Measurements from ENCODE around the gene SLC7A11.
"Not testable (repeated sequence)": the region's sequence is repeated elsewhere in the genome, so short reads cannot be mapped to it uniquely, and the experiment has no call there.

SLC7A11 gene

DNA sequence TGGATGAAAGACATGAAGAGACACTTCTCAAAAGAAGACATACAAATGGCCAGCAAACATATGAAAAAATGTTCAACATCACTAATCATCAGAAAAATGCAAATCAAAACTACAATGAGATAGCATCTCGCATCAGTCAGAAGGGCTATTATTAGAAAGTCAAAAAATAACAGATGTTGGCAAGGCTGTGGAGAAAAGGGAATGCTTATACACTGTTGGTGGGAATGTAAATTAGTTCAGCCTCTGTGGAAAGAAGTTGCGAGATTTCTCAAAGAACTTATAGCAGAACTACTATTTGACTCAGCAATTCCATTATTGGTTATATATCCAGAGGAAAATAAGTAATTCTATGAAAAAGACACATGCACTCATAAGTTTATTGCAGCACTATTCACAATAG, 31.6 kb downstream of the SLC7A11 start:
- not testable (repeated sequence) for DNase-seq (ENCODE audit: low read depth in 3 of 3, low spot score in 1 of 3)

DNA sequence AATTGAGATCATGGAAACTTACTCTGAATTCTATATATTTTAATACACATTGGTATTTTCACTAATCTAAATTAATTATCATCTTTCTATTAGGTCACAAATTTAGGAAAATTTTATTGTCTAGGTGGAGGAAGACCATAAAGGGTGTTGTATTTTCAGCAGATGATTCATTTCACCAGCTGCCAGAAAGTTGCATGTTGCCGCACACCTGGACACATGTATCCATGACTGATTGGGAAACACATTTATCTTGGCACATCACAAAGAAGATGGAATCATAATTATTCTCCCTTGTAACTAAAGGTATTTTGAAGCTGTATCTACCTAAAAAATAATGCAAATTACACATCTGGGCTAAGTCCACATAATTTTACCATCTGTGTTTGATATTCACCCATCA, 33.1 kb downstream of the SLC7A11 start:
- no peak for DNase-seq (ENCODE audit: low read depth in 3 of 3, low spot score in 1 of 3)

DNA sequence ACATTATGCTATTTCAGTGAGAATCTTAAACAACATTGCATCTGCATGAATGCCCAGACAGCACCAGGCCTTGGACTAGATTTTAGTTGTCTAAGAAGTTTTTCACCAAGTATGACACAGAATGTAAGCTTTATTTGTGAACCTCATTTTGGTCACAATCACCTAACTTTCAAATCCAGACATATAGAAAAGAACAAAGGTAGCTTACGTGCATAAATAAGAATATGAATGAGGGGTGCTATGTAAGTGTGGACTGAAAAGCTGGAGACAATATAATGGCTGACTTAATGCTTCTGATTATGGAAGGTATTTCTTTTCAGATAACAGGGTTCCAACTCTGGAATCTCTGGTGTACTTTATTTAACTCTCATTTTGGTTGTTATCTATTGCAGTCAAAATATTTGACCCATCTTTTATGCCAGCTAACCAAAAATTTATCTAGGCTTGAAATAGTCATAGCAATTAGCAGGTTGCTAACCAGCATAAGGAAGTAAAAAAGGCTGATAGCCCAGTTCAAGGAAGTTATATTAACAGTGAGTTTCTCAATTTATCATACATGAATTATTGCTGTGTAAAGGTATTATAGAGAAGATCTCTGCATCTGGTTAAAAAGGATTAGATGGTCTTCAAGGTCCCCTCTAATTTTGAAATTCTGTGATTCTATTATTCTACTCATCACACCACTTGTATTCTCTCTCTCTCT, 36.5 kb downstream of the SLC7A11 start:
- no peak for DNase-seq (ENCODE audit: low read depth in 3 of 3, low spot score in 1 of 3)

DNA sequence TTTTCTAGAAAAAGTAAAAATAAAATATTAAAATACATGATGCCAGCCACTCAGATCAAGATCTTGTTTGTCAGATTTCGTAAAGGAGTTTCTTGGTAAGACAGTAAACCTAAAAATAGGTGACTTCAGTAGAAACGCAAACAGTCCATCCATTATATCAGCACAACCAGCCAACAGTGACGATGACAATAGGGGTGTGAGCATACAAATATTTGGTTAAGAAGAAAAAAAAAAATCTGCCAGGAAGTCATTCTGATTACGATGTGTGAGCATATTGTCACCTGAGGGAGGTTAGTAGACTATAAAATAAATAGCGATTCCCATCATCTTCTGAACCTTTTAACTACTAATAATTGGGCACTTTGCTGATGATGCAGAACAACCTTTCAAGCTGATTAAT, 37.6 kb downstream of the SLC7A11 start:
- no peak for DNase-seq (ENCODE audit: low read depth in 3 of 3, low spot score in 1 of 3)

DNA sequence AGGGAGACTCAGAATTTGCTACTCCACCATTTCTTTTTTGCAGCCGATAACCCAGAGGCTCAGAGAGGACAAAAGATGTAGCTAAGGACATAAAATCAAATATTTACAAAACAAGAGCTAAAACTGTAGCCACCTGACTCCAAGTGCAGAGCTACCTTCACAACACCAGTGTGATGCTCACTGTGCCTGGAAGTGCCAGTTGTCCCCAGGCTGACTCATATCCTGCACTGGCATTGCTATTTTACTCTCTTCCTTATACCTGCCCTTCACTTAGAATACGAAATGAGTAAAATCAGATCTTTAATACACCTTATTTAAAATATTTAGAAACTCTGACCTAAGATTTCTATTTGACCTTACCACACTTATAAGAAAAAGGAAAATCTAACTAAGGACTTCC, 39.5 kb downstream of the SLC7A11 start:
- DNase-seq (ENCODE audit: low read depth in 3 of 3, low spot score in 1 of 3): no peak

DNA sequence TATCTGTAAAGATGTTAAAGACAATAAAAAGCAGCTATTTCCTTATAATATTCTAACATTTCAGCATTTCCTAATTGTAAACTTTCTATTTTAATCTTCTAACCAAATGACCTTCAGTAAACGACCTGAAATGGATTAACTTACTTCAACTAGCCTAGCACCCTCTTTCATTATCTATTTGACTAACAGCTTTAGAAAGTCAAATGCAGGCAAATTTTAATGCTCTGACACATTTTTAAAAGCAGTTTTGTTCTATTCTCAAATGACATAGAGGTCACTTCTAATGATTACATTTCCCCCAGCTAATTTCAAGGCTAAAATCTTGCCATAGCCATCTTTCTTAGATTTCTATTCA, 41.9 kb downstream of the SLC7A11 start:
- no peak for DNase-seq (ENCODE audit: low read depth in 3 of 3, low spot score in 1 of 3)

DNA sequence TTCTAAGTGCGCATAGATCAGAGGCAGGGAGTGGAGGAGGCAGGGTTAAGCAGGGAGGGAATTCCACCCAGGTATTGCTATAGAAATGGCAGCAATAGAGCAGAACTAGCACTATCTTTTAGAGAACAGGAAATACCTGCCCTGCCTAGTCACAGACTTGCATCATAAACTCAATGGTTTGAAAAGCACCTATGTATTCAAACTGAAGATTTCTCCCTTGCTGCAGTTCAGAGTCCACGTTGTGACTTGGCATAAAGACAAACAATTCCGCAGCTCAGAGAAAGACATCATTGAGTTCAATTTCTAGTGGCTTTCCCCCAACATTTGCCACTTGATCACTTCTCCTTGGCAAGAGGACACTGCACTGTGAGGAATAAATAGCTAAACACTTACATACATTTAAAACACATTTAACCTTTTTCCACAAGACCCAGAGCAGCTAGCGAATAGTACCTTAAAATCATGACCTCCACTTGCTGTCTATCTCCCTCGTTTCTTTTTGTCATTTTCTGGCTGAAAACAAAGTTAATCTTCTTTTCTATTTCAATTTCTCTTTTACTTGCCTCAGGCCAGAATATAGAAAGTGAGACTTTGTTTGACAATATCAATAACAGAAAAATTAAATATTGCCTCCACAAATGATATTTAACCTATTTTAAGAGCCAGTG, 42.4 kb downstream of the SLC7A11 start:
- no peak for DNase-seq (ENCODE audit: low read depth in 3 of 3, low spot score in 1 of 3)

DNA sequence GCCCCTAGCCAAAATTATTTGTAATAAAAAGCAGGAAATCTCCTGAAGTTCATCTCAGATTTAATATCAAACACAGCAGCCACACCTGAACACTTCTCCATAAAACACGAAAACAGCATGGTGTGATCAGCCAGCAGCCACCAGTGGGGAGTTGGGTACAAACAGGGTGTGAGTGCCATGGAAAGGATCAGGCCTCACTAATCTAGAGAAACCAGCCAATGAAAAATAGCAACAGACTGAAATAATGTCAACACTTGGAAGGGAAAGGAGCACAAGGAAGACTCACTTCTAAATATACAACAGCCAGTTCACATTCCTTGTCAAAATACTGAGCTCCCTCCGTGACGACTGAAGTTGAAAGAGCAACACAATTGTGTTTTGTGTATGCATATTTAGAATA, 46.0 kb downstream of the SLC7A11 start:
- no peak for DNase-seq (ENCODE audit: low read depth in 3 of 3, low spot score in 1 of 3)

DNA sequence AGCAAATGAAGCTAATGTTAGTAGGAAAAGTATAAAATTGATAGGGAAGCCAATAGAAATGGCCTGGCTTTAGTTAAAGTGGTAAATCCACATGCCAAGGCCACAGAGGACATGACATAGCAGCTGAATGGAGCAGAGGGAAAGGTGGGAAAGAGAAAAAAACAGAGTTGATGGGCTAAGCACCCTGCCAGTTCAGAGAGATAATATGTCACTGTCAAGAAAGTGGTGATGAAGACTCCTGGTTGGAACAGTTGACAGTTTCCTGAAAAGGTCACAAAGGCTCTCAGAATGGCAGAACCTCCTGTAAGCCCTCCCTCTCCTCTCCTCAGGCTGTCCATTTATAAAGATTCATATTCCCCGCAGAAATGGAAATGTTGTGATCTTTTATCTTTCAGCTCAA, 48.2 kb downstream of the SLC7A11 start:
- no peak for DNase-seq (ENCODE audit: low read depth in 3 of 3, low spot score in 1 of 3)

DNA sequence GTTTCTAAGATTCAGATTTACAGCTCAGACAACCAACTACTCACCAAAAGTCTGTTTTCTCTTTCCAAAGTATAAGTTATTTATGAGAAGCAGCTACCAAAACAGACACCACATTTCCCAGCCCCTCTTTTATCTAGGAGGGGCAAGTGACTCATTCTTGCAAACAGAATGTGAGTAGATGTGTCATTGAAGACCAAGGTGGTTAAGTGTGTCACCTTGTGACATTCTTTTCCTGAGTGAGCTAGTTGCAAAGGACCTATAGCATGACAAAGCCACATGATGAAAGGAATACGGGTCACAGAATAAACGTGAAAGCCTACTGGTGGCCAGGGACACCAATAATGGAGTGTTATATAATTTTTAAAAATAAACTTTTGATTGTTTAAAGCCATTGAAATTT, 50.0 kb downstream of the SLC7A11 start:
- DNase-seq (ENCODE audit: low read depth in 3 of 3, low spot score in 1 of 3): no peak

DNA sequence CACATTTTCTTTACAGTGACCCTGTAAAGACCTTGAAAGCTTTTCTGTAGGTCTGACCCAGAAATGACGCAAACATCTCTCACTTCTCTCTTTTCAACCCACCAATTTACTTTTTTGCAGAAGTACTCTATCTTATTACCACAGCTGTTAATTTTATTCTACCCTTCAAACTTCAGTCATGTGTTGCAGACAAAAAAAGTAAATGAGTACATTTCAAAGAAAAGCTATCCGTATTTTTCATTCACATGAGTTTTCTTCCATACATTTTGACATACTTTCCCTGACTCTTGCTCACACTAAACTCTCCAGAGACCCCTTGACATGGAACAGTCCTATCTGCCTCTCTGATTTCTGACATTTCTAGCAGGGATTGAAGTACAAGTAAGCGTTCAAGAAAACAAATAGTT, 51.7 kb downstream of the SLC7A11 start:
- DNase-seq (ENCODE audit: low read depth in 3 of 3, low spot score in 1 of 3): no peak

DNA sequence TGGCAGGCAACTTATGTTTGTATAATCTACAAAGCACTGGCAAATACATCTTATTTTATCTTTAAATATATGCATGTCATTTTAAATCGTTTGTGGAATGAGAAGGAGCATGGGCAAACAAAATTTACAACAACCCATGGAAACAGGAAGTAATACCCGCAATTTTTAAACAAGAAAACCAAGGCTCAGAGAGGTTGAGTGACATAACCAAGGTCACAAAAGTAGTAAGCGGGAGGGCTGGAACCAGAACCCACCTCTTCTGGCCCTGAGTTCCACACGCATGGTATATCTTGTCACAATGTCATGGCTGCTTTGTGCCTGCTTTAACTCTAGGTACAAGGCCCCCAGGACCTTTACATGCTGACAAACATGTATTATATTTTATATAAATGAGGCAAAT, 52.9 kb downstream of the SLC7A11 start:
- no peak for DNase-seq (ENCODE audit: low read depth in 3 of 3, low spot score in 1 of 3)

DNA sequence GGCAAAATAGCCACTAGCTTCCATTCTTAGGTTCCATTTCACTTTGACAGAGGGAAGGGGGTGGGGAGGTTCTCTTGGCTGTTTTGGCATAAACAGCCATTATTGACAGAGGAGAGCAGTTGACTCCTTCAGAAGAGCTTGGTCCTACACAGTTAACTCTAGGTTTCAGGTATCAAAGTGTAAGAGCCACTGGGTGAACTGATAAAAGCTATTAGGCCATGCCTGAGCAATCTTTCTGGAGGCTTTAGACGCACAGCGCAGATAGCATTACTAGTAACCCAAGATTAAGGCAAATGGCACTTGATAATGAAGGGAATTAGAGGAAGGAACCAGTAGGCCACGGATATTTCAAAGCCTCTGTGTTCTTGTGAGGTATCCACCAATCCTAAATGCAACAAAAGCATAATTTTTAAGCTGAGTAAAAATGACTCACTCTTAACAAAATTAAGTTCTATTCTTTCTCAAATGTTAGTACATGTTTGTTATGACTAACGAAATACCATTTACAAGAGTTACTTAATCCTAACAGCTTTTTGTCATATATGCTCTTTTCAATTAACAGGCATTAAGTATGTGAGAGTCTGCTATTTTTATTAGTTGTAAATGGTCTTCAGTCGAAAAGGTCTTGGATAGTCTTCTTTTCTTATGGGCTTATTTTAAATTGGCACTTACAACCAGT, 53.6 kb downstream of the SLC7A11 start:
- DNase-seq (ENCODE audit: low read depth in 3 of 3, low spot score in 1 of 3): no peak

DNA sequence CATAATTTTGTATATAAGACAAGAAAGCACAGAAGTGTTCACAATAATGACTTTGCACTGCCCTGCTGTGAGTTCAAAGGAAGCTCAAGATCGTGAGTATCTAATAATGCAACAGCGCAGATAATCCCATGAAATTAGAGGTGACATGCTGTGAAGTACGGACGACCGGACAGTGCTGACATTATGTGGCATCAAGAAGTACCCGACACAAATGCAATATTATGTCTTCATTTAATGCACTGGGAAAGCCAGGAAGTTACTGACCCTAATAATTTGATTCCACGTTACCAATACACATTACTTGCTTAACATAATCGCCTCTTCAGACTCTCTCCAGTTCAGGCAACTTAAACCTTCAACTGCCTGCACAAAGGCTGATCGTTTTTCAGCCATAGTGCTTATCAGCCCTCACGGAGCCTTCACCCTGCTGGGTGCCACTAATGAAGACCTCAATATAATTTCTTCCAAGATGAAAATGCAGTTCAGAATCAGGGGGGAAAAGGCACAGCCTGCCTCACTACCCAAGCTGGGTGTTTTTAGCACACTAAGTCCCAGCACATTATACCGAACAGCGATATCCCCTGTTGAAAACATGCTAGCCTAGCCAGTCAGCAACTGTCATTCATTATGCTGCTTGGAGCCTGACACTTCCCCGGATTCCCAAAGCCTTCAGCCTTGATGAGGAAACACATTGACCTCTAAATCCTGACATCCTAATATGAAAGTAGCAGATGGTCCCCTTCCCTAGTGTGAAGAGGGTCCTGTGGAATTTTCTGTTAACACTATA, 56.1 kb downstream of the SLC7A11 start:
- DNase-seq (ENCODE audit: low read depth in 3 of 3, low spot score in 1 of 3): no peak

DNA sequence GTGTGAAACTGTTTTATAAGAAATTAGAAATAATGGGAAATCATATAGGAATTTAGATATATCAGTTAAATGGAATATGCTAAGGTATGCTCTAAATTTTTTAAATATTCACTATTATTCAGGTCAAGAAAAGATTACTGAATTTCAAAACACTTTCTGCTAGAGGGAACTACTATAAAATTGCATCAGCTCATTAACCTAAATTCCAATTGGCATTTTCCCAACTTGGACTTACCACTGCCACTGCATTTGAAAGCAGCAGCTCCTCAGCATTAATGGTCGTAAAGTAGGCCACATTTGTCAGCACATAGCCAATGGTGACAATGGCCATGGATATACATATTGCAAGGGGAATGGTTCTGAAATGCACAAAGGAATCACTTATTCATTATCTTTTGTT, 57.3 kb downstream of the SLC7A11 start:
- no peak for DNase-seq (ENCODE audit: low read depth in 3 of 3, low spot score in 1 of 3)

DNA sequence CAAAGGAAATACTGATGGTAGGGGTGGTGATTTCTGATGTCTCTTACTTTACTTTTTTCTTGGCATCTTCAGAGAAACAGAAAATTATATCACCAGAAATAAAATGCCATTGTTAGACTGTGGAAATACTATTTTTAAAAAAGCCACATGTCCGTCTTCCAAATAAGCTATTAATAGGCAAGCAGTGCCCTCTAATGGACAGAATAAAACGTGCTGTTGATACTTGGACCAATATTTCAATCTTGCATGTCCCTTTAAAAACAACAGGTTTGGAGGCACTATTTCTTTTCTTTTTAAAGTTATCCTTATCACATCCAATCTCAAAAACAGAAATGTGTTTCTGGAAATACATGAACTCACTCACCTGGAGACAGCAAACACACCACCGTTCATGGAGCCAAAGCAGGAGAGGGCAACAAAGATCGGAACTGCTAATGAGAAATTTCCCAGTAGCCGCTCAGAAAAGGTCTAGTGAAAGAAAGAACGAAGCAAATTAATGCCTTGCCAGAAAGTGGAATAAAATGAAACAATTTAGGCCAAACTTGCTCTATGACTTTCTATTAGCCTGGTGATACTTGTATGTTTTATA, 59.2 kb downstream of the SLC7A11 start:
- DNase-seq (ENCODE audit: low read depth in 3 of 3, low spot score in 1 of 3): no peak

DNA sequence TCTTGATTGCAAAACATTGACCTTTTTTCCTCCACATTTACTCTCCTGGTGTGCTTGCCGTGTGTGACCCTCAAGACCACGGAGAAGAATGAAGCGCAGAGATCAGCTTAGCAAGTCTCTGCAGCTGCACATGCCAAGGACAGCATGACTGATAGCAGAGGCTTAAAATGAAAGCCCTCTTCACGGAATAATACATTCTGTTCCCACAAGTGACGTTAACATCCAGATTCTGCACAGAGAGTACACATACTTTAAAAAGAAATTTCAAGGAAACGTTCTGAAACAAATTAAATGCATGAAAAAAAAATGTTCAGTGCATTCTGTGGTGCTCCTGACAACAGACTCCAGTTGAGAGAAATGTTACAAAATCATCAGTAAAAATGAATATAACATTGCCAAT, 60.9 kb downstream of the SLC7A11 start:
- no peak for DNase-seq (ENCODE audit: low read depth in 3 of 3, low spot score in 1 of 3)

DNA sequence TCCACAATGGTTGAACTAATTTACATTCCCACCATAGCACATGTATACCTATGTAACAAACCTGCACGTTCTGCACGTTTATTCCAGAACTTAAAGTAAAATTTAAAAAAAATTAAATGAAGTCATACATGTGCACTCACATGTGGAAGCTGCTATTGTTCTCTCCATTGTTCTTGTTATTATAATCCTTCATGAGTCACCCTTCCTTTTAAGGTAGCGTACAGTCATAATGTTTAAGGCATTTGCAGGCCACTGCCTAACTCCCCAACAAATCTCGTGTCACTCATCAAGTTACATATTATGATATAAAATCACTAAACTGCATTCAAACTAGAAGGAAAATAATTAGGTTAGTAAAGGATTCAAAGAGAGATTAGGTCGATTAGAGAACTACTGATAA, 63.6 kb downstream of the SLC7A11 start:
- DNase-seq (ENCODE audit: low read depth in 3 of 3, low spot score in 1 of 3): no peak

DNA sequence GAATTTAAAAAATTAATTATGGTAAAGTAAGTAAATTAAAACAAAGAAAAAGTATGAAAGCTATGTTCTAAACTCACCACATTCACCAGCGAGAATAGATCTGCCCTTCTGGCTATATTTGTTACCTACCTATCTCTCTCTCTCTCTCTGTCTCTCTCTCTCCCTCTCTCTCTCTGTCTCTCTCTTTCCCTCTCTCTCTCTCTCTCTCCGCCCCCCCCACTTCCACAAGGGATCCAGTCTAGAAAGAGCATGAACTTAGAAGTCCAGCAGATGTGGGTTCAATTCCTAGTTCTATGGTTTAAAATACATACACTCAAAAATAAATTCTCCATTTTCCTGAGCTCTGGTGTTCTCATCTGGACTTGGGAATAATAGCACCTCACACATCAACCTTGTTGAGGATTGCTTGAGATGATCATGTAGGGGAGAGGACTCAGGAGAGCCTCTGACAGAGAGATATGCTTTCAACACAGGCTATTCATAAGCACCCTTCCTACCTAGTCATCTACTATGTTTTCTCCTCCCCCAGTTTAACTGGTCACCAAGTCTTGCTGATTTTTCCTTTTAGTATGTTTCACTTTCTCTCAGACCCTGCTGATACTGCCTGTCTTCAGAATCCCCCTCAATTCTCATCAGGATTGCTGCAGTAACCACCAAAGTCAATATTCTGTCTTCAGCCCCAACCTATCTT, 64.7 kb downstream of the SLC7A11 start:
- no peak for DNase-seq (ENCODE audit: low read depth in 3 of 3, low spot score in 1 of 3)

DNA sequence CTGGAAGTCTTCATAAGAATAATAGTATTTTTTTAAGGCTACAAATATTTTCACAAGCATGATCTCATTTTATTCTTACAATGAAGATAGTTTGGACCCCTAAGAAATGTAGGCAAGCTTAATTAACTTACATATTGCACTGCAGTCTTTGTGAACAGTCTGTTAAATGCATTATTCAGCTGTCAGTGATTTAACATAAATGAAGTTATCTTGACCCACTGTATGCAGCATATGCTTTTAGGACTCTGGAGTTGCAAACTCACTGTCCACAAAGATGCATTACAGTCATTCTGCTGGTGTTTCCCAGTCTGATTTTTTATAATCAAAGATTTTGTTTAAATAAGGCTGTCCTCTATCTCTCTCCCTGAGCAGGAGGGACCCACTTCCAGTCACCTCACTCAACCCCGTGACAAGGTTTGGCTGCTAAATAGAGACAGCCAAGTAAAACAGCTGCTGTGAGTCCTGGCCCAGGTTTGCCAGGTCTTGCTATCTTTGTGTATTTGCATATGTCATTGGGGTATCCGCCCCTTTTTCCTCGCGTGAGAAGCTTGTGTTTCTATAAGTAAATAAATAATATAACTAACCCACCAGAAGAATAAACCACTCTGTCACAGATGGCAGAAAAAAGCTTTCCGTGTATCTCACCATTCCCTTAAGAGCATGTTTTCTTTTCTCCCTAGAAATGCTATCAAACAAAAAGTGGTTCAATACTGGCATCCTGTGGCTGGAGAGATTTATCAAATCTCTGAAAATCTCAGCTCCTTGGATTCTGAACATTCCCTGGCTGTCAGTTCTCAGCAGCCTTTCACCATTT, 67.0 kb downstream of the SLC7A11 start:
- no peak for DNase-seq (ENCODE audit: low read depth in 3 of 3, low spot score in 1 of 3)
